Stimulated activated CD8-positive, alpha-beta memory T cell treated with anti-CD3 and anti-CD28 coated beads, Interleukin-7, amount 100 ng/mL, for 48 hours (primary cell): ENCODE results near the gene TNFRSF1A.
"Not testable (repeated sequence)": the region's sequence is repeated elsewhere in the genome, so short reads cannot be mapped to it uniquely, and the experiment has no call there.

ENCODE experiments used
- DNase-seq, 2 donors: peaks; one replicate each; pipeline ENCODE4 v3.0.0-alpha.2; 2020; ENCODE audit warnings: low read depth in 1 of 2; ENCODE audit errors: extremely low read depth in 1 of 2

The TNFRSF1A gene

GRCh38 chr12:6307529-6307928 lies 34.3 kb downstream of the TNFRSF1A start:
- no peak for DNase-seq

GRCh38 chr12:6306599-6307220 lies 35.2 kb downstream of the TNFRSF1A start:
- no peak for DNase-seq

GRCh38 chr12:6306151-6306550 lies 35.7 kb downstream of the TNFRSF1A start:
- no peak for DNase-seq

GRCh38 chr12:6303071-6303470 lies 38.8 kb downstream of the TNFRSF1A start:
- no peak for DNase-seq

- no peak for DNase-seq
These were observed 39.3 kb downstream of the TNFRSF1A start for GRCh38 chr12:6302621-6303020.

GRCh38 chr12:6301721-6302120 lies 40.2 kb downstream of the TNFRSF1A start:
- DNase-seq: no peak

- no peak for DNase-seq
These were observed 44.7 kb downstream of the TNFRSF1A start for GRCh38 chr12:6297170-6297569.

- no peak for DNase-seq
These were observed 46.6 kb downstream of the TNFRSF1A start for GRCh38 chr12:6295094-6295811.

GRCh38 chr12:6294156-6295093 lies 47.5 kb downstream of the TNFRSF1A start:
- no peak for DNase-seq

GRCh38 chr12:6292606-6293005 lies 49.3 kb downstream of the TNFRSF1A start:
- DNase-seq: no peak

- not testable (repeated sequence) for DNase-seq
These were observed 52.0 kb downstream of the TNFRSF1A start for GRCh38 chr12:6289906-6290305.

GRCh38 chr12:6289081-6289480 lies 52.8 kb downstream of the TNFRSF1A start:
- not testable (repeated sequence) for DNase-seq

GRCh38 chr12:6288235-6288634 lies 53.6 kb downstream of the TNFRSF1A start:
- no peak for DNase-seq

GRCh38 chr12:6285532-6286306 lies 56.2 kb downstream of the TNFRSF1A start:
- DNase-seq: no peak

GRCh38 chr12:6285063-6285477 lies 56.8 kb downstream of the TNFRSF1A start:
- peak in 1 of 2 donors; percentile 18 for DNase-seq

GRCh38 chr12:6284273-6284672 lies 57.6 kb downstream of the TNFRSF1A start:
- DNase-seq: no peak

GRCh38 chr12:6282453-6282840 lies 59.4 kb downstream of the TNFRSF1A start:
- no peak for DNase-seq

GRCh38 chr12:6281081-6281809 lies 60.6 kb downstream of the TNFRSF1A start:
- DNase-seq: no peak

- no peak for DNase-seq
These were observed 61.2 kb downstream of the TNFRSF1A start for GRCh38 chr12:6280672-6281071.

- DNase-seq: no peak
These were observed 61.8 kb downstream of the TNFRSF1A start for GRCh38 chr12:6280053-6280469.
